ENCODE data around the gene ODF2.

The ODF2 gene

DNA sequence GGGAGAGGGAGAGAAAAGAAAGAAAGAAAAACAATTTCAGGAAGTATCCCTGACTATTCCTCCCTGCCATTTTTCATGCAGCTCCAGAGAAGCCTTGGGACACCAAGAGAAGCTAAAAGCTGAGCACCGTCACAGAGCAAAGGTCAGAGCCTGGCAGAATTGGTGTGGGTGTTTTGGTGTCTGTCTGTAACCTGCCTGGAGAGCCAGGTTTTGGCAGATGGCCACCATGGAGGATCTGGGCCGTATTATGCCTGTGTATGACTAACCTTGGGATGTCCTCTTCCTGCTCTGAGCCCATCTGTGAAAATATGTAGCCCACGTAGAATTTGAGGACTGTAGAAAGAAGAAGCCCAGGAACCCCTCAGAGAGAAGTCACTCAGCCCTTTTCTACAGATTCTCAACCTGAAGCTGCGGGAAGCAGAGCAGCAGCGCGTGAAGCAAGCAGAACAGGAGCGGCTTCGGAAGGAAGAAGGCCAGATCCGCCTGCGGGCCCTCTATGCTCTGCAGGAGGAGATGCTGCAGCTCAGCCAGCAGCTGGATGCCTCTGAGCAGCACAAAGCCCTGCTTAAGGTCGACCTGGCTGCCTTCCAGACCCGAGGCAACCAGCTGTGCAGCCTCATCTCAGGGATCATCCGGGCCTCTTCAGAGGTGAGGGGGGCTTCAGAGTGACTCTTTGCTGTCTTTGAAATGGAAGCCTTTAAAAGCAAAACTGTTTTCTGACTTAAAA is 67.6 kb downstream of the ODF2 start:
- H3K9me3 ChIP-seq (ENCODE audit: insufficient read depth, low read length, severe bottlenecking), result no peaks in the 10 kb centered on the region
- TF ChIP-seq, protein P1, sequence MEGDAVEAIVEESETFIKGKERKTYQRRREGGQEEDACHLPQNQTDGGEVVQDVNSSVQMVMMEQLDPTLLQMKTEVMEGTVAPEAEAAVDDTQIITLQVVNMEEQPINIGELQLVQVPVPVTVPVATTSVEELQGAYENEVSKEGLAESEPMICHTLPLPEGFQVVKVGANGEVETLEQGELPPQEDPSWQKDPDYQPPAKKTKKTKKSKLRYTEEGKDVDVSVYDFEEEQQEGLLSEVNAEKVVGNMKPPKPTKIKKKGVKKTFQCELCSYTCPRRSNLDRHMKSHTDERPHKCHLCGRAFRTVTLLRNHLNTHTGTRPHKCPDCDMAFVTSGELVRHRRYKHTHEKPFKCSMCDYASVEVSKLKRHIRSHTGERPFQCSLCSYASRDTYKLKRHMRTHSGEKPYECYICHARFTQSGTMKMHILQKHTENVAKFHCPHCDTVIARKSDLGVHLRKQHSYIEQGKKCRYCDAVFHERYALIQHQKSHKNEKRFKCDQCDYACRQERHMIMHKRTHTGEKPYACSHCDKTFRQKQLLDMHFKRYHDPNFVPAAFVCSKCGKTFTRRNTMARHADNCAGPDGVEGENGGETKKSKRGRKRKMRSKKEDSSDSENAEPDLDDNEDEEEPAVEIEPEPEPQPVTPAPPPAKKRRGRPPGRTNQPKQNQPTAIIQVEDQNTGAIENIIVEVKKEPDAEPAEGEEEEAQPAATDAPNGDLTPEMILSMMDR (IDR thresholded peaks at IDR 0.05; ENCODE audit: borderline replicate concordance, extremely low read depth, low read length, poor library complexity, severe bottlenecking), result no peak
- TF ChIP-seq EZH2 (IDR thresholded peaks at IDR 0.05; ENCODE audit: borderline replicate concordance, low read depth, low read length, severe bottlenecking), result no peak
- no peak overlapping the region for H2AFZ ChIP-seq (ENCODE audit: low read depth, low read length)
- H3K27ac ChIP-seq (ENCODE audit: low read length), result no peak overlapping the region
- no peak overlapping the region for H3K9ac ChIP-seq (ENCODE audit: low read depth, low read length)
- H3K4me1 ChIP-seq (ENCODE audit: insufficient read depth, low read length), result no peaks in the 10 kb centered on the region
- no peaks in the 10 kb centered on the region for H3K27me3 ChIP-seq (ENCODE audit: insufficient read depth, low read length, poor library complexity)
- no peak overlapping the region for H3K4me2 ChIP-seq (ENCODE audit: insufficient read depth, low read length)
- DNase-seq (peak; percentile 54), ATAC-seq (ENCODE audit: insufficient read depth, low read depth) (peak; percentile 75)
- 0 out of 2 replicates have a peak, but pooled peaks cover 3% of the 10 kb centered on the region for H3K79me2 ChIP-seq (ENCODE audit: insufficient read depth, low read length)
- H3K36me3 ChIP-seq (ENCODE audit: insufficient read depth, low read length), result peaks cover 66% of the 10 kb centered on the region
- no peak overlapping the region for H3K4me3 ChIP-seq (ENCODE audit: low read depth in 1 of 2, low read length in 2 of 2)
- no peaks in the 10 kb centered on the region for H4K20me1 ChIP-seq (ENCODE audit: insufficient read depth, low read length)

DNA sequence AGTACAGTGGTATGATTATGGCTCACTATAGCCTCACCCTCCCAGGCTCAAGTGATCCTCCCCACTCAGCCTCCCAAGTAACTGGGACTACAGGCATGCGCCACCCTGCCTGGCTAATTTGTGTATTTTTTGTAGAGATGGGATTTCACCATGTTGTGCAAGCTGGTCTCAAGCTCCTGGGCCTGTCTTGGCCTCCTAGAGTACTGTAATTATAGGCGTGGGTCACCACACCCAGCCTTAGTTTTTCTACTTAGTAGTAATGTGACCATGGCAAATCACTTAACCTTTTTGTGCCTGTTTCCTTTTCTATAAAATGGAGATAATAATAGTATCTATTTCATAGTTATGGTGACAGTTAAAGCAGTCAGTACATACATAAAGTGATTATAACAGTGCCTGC is 70.9 kb downstream of the ODF2 start:
- H3K4me1 ChIP-seq (ENCODE audit: insufficient read depth, low read length), result no peaks in the 10 kb centered on the region
- H3K9ac ChIP-seq (ENCODE audit: low read depth, low read length), result no peak overlapping the region
- H3K4me2 ChIP-seq (ENCODE audit: insufficient read depth, low read length), result no peak overlapping the region
- no peaks in the 10 kb centered on the region for H3K27me3 ChIP-seq (ENCODE audit: insufficient read depth, low read length, poor library complexity)
- ATAC-seq (ENCODE audit: insufficient read depth, low read depth) (no peak), DNase-seq (no peak)
- TF ChIP-seq EZH2 (IDR thresholded peaks at IDR 0.05; ENCODE audit: borderline replicate concordance, low read depth, low read length, severe bottlenecking), result no peak
- TF ChIP-seq, protein P1 (IDR thresholded peaks at IDR 0.05; ENCODE audit: borderline replicate concordance, extremely low read depth, low read length, poor library complexity, severe bottlenecking), result no peak
- no peaks in the 10 kb centered on the region for H4K20me1 ChIP-seq (ENCODE audit: insufficient read depth, low read length)
- no peak overlapping the region for H3K4me3 ChIP-seq (ENCODE audit: low read depth in 1 of 2, low read length in 2 of 2)
- peaks cover 73% of the 10 kb centered on the region for H3K36me3 ChIP-seq (ENCODE audit: insufficient read depth, low read length)
- no peaks in the 10 kb centered on the region for H3K79me2 ChIP-seq (ENCODE audit: insufficient read depth, low read length)
- no peak overlapping the region for H2AFZ ChIP-seq (ENCODE audit: low read depth, low read length)
- H3K27ac ChIP-seq (ENCODE audit: low read length), result no peak overlapping the region
- H3K9me3 ChIP-seq (ENCODE audit: insufficient read depth, low read length, severe bottlenecking), result no peaks in the 10 kb centered on the region

DNA sequence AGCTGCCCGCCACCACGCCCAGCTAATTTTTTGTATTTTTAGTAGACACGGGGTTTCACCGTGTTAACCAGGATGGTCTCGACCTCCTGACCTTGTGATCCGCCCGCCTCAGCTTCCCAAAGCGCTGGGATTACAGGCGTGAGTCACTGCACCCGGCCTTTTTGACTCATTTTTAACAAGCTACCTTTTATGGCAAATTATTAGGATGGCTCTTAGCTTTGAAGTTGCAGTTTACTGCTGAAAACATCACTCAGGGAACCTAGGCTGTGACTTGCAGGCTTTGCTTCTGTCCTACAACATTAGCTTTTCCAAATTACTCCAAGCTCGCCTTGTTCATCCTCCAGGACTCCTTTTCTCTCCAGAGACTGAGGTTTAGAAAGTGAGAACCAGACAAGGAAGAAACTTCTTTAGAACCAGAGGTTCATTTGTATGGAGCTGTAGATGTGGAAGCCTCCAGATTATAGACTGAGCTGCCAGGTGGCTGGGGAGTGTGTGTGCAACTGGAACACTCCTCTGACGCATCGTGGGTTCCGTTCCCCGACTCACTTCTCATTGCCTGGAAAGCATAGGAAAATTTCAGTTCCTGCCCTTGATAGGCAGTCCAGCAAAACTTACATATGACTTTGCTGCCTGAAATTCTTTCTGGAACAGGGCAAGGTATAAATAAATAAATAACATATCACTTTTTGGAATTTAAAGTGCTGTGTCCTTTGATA is 72.8 kb downstream of the ODF2 start:
- no peak for TF ChIP-seq EZH2 (IDR thresholded peaks at IDR 0.05; ENCODE audit: borderline replicate concordance, low read depth, low read length, severe bottlenecking)
- TF ChIP-seq, protein P1 (IDR thresholded peaks at IDR 0.05; ENCODE audit: borderline replicate concordance, extremely low read depth, low read length, poor library complexity, severe bottlenecking), result no peak
- Histone ChIP-seq H3K79me2 (ENCODE audit: insufficient read depth, low read length) (no peaks in the 10 kb centered on the region), H3K36me3 (ENCODE audit: insufficient read depth, low read length) (peaks cover 70% of the 10 kb centered on the region), H3K4me2 (ENCODE audit: insufficient read depth, low read length) (no peak overlapping the region), H3K4me1 (ENCODE audit: insufficient read depth, low read length) (no peaks in the 10 kb centered on the region), H2AFZ (ENCODE audit: low read depth, low read length) (no peak overlapping the region), H3K27me3 (ENCODE audit: insufficient read depth, low read length, poor library complexity) (no peaks in the 10 kb centered on the region), H3K4me3 (ENCODE audit: low read depth in 1 of 2, low read length in 2 of 2) (no peak overlapping the region), H4K20me1 (ENCODE audit: insufficient read depth, low read length) (no peaks in the 10 kb centered on the region), H3K9ac (ENCODE audit: low read depth, low read length) (no peak overlapping the region), H3K27ac (ENCODE audit: low read length) (no peak overlapping the region), H3K9me3 (ENCODE audit: insufficient read depth, low read length, severe bottlenecking) (no peaks in the 10 kb centered on the region)
- ATAC-seq (ENCODE audit: insufficient read depth, low read depth), result no peak
- DNase-seq, result no peak

Data from DND-41 (cell line).